Measurements from ENCODE around the gene PRKCH.

DNA sequence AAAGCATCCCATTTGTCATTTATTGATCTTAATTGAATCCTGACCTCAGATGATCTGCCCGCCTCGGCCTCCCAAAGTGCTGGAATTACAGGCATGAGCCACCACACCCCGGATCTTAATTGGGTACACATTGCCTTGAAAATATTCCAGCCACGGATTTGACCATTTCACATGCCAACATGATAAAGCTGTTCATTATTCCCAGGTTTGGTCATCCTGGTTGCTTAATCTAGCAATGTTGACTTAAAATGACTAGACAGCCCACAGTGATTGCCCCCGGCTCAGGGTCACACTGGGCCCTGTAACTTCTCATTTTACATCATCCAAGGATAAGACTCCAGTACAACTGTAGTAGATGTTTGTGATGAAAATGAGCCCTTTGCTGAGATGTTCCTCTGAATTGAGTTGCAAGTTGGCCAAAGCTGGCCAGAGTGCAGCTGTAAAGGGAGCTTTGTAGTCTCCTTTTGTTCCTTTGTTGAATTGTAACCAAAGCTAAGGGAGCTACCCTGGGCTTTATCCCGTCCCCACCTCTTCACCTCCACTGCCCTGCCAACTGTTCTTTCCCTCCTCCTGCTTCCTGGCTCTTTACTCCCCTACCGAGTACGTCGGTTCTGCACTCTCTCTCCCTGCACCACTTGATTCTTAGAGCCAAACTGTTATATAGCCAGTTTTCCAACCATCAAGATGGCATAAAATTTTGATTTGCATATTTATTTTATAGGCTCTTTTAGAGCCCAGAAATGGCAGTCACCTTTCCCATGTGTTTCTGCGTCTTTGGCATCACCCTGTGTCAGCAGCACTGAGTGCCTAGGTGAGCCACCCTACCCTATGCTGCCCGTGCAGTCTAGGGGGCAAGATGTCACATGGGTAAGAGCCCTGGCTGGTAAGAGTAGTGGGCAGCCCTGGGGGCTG, 232.6 kb downstream of the PRKCH start:
- TF ChIP-seq, protein P1, sequence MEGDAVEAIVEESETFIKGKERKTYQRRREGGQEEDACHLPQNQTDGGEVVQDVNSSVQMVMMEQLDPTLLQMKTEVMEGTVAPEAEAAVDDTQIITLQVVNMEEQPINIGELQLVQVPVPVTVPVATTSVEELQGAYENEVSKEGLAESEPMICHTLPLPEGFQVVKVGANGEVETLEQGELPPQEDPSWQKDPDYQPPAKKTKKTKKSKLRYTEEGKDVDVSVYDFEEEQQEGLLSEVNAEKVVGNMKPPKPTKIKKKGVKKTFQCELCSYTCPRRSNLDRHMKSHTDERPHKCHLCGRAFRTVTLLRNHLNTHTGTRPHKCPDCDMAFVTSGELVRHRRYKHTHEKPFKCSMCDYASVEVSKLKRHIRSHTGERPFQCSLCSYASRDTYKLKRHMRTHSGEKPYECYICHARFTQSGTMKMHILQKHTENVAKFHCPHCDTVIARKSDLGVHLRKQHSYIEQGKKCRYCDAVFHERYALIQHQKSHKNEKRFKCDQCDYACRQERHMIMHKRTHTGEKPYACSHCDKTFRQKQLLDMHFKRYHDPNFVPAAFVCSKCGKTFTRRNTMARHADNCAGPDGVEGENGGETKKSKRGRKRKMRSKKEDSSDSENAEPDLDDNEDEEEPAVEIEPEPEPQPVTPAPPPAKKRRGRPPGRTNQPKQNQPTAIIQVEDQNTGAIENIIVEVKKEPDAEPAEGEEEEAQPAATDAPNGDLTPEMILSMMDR (IDR thresholded peaks at IDR 0.05; ENCODE audit: insufficient read depth, low read length, poor library complexity, severe bottlenecking): no peak
- no peak for TF ChIP-seq EZH2phosphoT487 (conservative IDR thresholded peaks at IDR 0.05; ENCODE audit: low read length)

Data from SU-DHL-6 (cell line).